PC-3 (cell line): ENCODE results near the gene OTX2.

Source experiments
- CTCF ChIP-seq: fragments of 300-600 bp; sonication (generic); conservative IDR thresholded peaks from 2 replicates; pipeline ENCODE4 v1.5.1; 2017; ENCODE audit warnings: antibody characterized with exemption, low read depth, mild to moderate bottlenecking, low read length
- EZH2 ChIP-seq: fragments of 300-600 bp; sonication (generic); IDR thresholded peaks from one replicate; pipeline ENCODE4 v1.6.1; 2017; ENCODE audit warnings: antibody characterized with exemption, mild to moderate bottlenecking, low read length; ENCODE audit not compliant: unreplicated experiment

GRCh38 chr14:56803816-56804535 is 6.3 kb downstream of the OTX2 start:
- TF ChIP-seq CTCF (no peak), EZH2 (no peak)
